HL-60 (cell line): ENCODE data around the gene HTR2A.

ENCODE experiments used
- DNase-seq, 2 experiments: peaks; one replicate each; pipeline ENCODE4 v3.0.0-alpha.2; 2010 to 2020; ENCODE audit warnings: low read depth in 1 of 2, low spot score in 1 of 2
- H3K27ac ChIP-seq: fragments of 250-450 bp; sonication (Bioruptor Pico); replicated peaks from 2 replicates; pipeline ENCODE4 v1.5.1; 2020; ENCODE audit warnings: mild to moderate bottlenecking, moderate library complexity
- H3K27me3 ChIP-seq: fragments of 250-450 bp; sonication (Bioruptor Pico); 2 replicates; pipeline ENCODE4 v1.5.1; 2021; ENCODE audit warnings: mild to moderate bottlenecking, moderate library complexity; ENCODE audit not compliant: insufficient read depth, poor library complexity, severe bottlenecking
- H3K4me3 ChIP-seq: replicated peaks from 2 replicates; pipeline ENCODE4 v1.5.1; 2011; ENCODE audit warnings: mild to moderate bottlenecking, control low read depth, low read length; ENCODE audit not compliant: insufficient read depth
- CTCF ChIP-seq: IDR thresholded peaks from one replicate; pipeline ENCODE4 v1.5.1; 2011; ENCODE audit warnings: low read length, control low read depth, inconsistent platforms; ENCODE audit not compliant: insufficient read depth
- GABPA ChIP-seq: IDR thresholded peaks from 2 replicates; pipeline ENCODE4 v1.6.1; 2012; ENCODE audit warnings: low read depth
- POLR2AphosphoS5 ChIP-seq: IDR thresholded peaks from 2 replicates; pipeline ENCODE4 v1.6.1; 2012; ENCODE audit warnings: low read depth
- SPI1 ChIP-seq: IDR thresholded peaks from 2 replicates; pipeline ENCODE4 v1.6.1; 2012; ENCODE audit warnings: low read depth, mild to moderate bottlenecking, borderline replicate concordance
- TF ChIP-seq, protein P1 (sequence below): IDR thresholded peaks from 2 replicates; pipeline ENCODE4 v1.6.1; 2012; ENCODE audit warnings: low read depth; ENCODE audit not compliant: insufficient replicate concordance

The HTR2A gene

DNA sequence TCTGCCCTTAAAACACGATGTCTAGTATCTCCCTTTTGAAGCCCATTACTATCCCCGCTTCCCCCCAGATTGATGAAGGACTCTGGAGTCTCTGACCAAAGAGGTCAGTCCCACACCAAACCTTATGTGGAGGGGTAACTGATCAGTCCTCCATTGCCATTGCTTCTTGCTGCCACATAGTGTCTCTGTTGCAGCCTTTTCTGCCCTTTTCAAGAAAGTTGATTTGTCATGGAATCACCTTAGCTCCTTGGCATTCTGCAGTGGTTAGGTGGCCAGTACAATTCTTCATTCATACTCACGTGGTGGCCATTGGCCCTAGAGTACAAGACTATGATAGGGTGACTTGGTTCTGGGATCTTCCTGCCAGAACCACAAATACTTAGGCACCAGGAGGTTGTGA is 8.4 kb upstream of the HTR2A start:
- TF ChIP-seq CTCF (no peak), GABPA (no peak), SPI1 (no peak), POLR2AphosphoS5 (no peak)
- TF ChIP-seq, protein P1, sequence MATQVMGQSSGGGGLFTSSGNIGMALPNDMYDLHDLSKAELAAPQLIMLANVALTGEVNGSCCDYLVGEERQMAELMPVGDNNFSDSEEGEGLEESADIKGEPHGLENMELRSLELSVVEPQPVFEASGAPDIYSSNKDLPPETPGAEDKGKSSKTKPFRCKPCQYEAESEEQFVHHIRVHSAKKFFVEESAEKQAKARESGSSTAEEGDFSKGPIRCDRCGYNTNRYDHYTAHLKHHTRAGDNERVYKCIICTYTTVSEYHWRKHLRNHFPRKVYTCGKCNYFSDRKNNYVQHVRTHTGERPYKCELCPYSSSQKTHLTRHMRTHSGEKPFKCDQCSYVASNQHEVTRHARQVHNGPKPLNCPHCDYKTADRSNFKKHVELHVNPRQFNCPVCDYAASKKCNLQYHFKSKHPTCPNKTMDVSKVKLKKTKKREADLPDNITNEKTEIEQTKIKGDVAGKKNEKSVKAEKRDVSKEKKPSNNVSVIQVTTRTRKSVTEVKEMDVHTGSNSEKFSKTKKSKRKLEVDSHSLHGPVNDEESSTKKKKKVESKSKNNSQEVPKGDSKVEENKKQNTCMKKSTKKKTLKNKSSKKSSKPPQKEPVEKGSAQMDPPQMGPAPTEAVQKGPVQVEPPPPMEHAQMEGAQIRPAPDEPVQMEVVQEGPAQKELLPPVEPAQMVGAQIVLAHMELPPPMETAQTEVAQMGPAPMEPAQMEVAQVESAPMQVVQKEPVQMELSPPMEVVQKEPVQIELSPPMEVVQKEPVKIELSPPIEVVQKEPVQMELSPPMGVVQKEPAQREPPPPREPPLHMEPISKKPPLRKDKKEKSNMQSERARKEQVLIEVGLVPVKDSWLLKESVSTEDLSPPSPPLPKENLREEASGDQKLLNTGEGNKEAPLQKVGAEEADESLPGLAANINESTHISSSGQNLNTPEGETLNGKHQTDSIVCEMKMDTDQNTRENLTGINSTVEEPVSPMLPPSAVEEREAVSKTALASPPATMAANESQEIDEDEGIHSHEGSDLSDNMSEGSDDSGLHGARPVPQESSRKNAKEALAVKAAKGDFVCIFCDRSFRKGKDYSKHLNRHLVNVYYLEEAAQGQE, result no peak
- H3K27ac ChIP-seq, result no peak overlapping the region
- DNase-seq, result no peak

DNA sequence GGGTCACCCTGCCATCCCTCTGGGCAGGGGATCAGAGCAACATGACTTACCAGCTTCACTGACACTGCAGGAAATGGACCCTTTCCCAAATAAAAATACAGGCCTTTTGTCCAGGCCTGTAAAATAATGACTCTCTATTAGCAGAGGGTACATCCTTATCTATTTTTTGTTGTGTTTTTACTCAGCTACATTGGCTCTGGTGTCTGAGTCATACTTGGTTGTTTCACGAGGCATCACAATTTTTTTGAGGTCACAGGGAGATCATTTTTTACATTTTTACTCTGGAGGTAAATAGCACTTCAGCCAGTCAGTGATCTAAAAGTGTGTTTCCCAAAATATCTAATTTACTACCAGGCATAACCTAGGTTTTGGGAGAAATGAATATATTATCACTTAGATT is 6.9 kb upstream of the HTR2A start:
- Histone ChIP-seq H3K27me3 (no peaks in the 10 kb centered on the region), H3K27ac (no peak overlapping the region), H3K4me3 (no peak overlapping the region)
- DNase-seq, result no peak
- TF ChIP-seq SPI1, result no peak
- TF ChIP-seq, protein P1, result no peak
- TF ChIP-seq POLR2AphosphoS5, result no peak
- TF ChIP-seq CTCF, result no peak
- TF ChIP-seq GABPA, result no peak

More for the DNA sequence above, 8.4 kb upstream of the HTR2A start:
- peaks cover 3% of the 10 kb centered on the region for H3K27me3 ChIP-seq
- H3K4me3 ChIP-seq, result no peak overlapping the region

GRCh38 chr13:46901721-46902120 is 4.9 kb upstream of the HTR2A start:
- DNase-seq, result no peak
- Histone ChIP-seq H3K4me3 (no peak overlapping the region), H3K27ac (no peak overlapping the region), H3K27me3 (peaks cover 8% of the 10 kb centered on the region)
- TF ChIP-seq CTCF (no peak), SPI1 (no peak), POLR2AphosphoS5 (no peak), GABPA (no peak)
- TF ChIP-seq, protein P1, result no peak
